ENCODE measurements around the gene UTP15.

DNA sequence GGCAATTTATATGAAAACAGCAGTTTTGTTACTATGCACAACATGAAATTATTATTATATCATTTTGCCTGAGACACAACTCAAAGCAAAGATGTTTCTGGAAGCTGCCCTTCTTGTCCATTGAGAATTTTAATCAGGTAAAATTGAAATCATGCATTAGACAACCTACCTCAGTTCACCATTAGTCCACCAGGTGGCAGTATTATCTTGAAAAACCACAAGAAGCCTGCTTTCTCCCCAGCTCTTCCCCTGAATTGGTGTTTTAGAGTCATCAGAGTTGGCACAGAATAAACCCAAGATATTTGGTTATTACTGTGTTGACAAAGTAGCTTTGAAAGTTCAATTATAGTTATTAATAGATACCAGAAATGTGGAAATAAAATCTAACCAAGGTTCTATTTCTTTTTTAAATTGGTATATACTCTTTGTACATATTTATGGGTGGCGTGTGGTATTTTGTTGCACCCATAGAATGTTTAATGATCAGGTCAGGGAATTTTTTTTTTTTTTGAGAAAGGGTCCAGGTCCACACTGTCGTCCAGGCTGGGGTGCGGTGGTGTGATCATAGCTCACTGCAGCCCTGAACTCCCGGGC lies 25.7 kb downstream of the UTP15 start:
- TF ChIP-seq, protein P1, sequence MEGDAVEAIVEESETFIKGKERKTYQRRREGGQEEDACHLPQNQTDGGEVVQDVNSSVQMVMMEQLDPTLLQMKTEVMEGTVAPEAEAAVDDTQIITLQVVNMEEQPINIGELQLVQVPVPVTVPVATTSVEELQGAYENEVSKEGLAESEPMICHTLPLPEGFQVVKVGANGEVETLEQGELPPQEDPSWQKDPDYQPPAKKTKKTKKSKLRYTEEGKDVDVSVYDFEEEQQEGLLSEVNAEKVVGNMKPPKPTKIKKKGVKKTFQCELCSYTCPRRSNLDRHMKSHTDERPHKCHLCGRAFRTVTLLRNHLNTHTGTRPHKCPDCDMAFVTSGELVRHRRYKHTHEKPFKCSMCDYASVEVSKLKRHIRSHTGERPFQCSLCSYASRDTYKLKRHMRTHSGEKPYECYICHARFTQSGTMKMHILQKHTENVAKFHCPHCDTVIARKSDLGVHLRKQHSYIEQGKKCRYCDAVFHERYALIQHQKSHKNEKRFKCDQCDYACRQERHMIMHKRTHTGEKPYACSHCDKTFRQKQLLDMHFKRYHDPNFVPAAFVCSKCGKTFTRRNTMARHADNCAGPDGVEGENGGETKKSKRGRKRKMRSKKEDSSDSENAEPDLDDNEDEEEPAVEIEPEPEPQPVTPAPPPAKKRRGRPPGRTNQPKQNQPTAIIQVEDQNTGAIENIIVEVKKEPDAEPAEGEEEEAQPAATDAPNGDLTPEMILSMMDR (IDR thresholded peaks at IDR 0.05), result peak in 6 of 7 experiments; percentile 69 to 95 (median 88)
- TF ChIP-seq POLR2AphosphoS5 (IDR thresholded peaks at IDR 0.05) (no peak), EP300 (IDR thresholded peaks at IDR 0.05) (no peak)

All from stomach (tissue), 4 donors.